ENCODE measurements around the gene PUM1. TPM values are rescaled to one million over a fixed set of nuclear protein-coding genes. Genes with fewer than 3 reads are reported as not detected.

PUM1 gene
- total and polyA plus RNA-seq, 2 donors (not counting 3 experiments of a cell fraction or from before 2014, with no cell fraction given), result 94.7 to 124 TPM

DNA sequence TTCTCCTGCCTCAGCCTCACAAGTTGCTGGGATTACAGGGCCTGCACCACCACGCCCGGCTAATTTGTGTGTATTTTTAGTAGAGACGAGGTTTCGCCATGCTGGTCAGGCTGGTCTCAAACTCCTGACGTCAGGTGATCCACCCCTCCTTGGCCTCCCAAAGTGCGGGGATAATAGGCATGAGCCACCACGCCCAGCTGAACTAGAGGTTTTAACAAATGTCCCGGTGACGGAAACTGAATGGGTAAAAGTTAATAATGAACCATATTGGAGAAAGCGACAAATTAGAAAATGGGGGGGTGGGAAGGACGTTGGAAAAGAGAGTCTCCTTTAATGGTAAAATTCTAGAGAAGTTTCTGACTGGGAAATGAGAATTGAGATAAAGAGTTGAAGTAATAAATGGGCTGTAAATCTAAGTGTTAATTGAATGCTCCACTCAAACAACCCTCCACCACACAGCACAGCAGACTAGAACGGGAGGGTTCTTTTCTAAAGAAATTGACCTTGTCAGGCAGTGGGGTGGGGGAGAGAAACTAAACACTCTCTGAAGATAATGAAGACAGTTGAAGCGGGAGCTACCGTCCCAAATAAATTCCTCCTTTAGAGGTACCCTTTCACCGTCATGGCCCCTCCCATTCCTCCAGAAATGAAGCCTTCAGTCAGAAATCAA lies 46.9 kb upstream of the PUM1 start:
- H3K9ac ChIP-seq (replicated peaks; ENCODE audit: extremely low read depth, insufficient read depth, low read length), result no peak overlapping the region
- no peaks in the 10 kb centered on the region for H3K9me3 ChIP-seq (replicated peaks; ENCODE audit: control insufficient read depth, insufficient read depth, low read length)
- H3K79me2 ChIP-seq (ENCODE audit: control insufficient read depth, insufficient read depth, low read length), result no peaks in the 10 kb centered on the region
- H3K27ac ChIP-seq (ENCODE audit: insufficient read depth, low read depth, low read length), result no peak overlapping the region
- intact Hi-C loops (cut with micrococcal nuclease), result no loop called here
- no TSS peak for BruUV-seq (replicated peaks)
- TF ChIP-seq CTCF (IDR thresholded peaks at IDR 0.05; ENCODE audit: extremely low read depth in 1 of 2, insufficient read depth in 1 of 2, low read depth in 1 of 2, low read length in 2 of 2) (no peak), POLR2AphosphoS5 (IDR thresholded peaks at IDR 0.05; ENCODE audit: insufficient read depth, low read depth, low read length) (no peak), EZH2 (IDR thresholded peaks at IDR 0.05; ENCODE audit: borderline replicate concordance, low read depth, low read length, severe bottlenecking) (no peak), MYC (IDR thresholded peaks at IDR 0.05; ENCODE audit: low read depth, low read length) (no peak), JUN (IDR thresholded peaks at IDR 0.05; ENCODE audit: borderline replicate concordance, insufficient read depth, insufficient read length, low read depth) (no peak), POLR2A (IDR thresholded peaks at IDR 0.05; ENCODE audit: low read depth, low read length) (no peak), GATA2 (IDR thresholded peaks at IDR 0.05; ENCODE audit: insufficient read depth, insufficient read length, low read depth, low read length) (no peak), FOS (IDR thresholded peaks at IDR 0.05; ENCODE audit: borderline replicate concordance, insufficient read depth, low read length) (no peak)
- TF ChIP-seq, protein P1, sequence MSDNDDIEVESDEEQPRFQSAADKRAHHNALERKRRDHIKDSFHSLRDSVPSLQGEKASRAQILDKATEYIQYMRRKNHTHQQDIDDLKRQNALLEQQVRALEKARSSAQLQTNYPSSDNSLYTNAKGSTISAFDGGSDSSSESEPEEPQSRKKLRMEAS (IDR thresholded peaks at IDR 0.05; ENCODE audit: insufficient read depth, insufficient read length), result no peak
- H3K27me3 ChIP-seq (ENCODE audit: control insufficient read depth in 2 of 2, insufficient read depth in 2 of 2, low read length in 2 of 2), result no peaks in the 10 kb centered on the region
- H3K4me1 ChIP-seq (ENCODE audit: control insufficient read depth, extremely low read depth, insufficient read depth, low read length), result no peaks in the 10 kb centered on the region
- DNase-seq (ENCODE audit: low read depth, low spot score) (no peak), FAIRE-seq (no peak)
- H3K9me1 ChIP-seq (replicated peaks; ENCODE audit: control insufficient read depth, extremely low read depth, insufficient read depth, low read length), result no peaks in the 10 kb centered on the region
- ChIA-PET POLR2A (no interaction called here), CTCF (no interaction called here)
- H3K4me2 ChIP-seq (ENCODE audit: insufficient read depth, low read length), result no peak overlapping the region
- no peaks in the 10 kb centered on the region for H4K20me1 ChIP-seq (replicated peaks; ENCODE audit: control insufficient read depth, extremely low read depth, insufficient read depth, low read length)
- no peak overlapping the region for H3K4me3 ChIP-seq (replicated peaks in 1 of 3; ENCODE audit: insufficient read depth in 1 of 3, low read depth in 1 of 3, low read length in 3 of 3)
- no peak overlapping the region for H2AFZ ChIP-seq (ENCODE audit: low read depth, low read length)
- dilution Hi-C loops (cut with MboI; ENCODE audit: extremely low pct_ligation_motif_present, low sequenced_read_pairs), result no loop called here
- H3K36me3 ChIP-seq (ENCODE audit: control insufficient read depth in 2 of 2, extremely low read depth in 1 of 2, insufficient read depth in 2 of 2, low read length in 2 of 2), result no peaks in the 10 kb centered on the region
